Activated CD8-positive, alpha-beta memory T cell treated with anti-CD3 and anti-CD28 coated beads, Interleukin-2, amount 50 U/mL, for 48 hours (primary cell): Measurements from ENCODE around the gene TM4SF4.

Experiments
- DNase-seq: peaks from one replicate; pipeline ENCODE4 v3.0.0-alpha.2; 2020

Gene TM4SF4

GRCh38 chr3:149515249-149515648 lies 40.8 kb downstream of the TM4SF4 start:
- DNase-seq: no peak

- DNase-seq: no peak
Measured at GRCh38 chr3:149516920-149517319, 42.4 kb downstream of the TM4SF4 start.

- no peak for DNase-seq
Measured at GRCh38 chr3:149519912-149520311, 45.4 kb downstream of the TM4SF4 start.

DNA sequence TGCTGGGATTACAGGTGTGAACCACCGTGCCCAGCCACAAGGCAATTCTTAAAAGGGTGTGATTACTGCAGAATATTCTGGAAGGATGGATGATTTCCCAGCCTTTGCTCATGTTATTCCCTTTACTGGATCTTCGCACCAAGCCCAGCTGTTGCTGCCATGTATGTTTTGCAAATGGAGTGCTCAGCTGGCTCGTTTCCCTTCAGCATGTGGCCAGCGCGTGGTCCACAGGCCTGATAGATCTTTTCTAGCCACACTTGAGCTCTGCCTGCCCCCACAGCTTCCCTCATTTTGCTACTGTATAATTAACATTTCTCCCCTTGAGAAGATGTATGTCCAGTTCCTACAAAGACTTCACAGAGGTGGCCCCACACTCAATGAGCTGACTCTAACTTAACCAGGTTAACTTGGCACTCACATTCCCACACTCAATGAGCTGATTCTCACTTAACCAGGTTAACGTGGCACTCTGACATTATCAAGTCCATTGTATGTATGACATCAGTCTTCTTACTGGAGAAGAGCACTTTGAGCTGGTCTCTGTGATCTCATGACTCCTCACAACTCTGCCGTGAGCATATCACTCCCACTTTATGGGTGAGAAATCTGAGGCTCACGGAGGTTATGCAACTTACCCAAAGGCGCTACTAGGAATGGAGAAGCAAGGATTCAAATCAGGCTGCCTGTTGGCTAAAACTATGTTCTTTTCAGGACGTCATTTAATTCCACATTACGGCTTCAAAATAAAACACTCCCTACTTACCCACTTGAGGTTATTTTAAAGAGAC lies 49.2 kb downstream of the TM4SF4 start:
- no peak for DNase-seq

GRCh38 chr3:149527531-149528339 lies 53.2 kb downstream of the TM4SF4 start:
- no peak for DNase-seq

DNA sequence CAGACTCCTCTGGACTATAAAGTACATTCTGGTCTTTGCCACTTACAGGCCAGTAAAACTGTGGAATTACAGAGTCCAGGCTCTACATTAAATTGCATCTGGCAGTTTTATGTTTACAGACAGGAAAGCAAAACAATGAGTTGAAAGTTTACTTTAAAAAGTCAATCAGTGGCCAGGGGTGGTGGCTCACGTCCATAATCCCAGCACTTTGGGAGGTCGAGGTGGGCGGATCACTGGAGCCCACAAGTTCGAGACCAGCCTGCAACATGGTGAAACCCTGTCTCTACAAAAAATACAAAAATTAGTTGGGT lies 53.8 kb downstream of the TM4SF4 start:
- no peak for DNase-seq

DNA sequence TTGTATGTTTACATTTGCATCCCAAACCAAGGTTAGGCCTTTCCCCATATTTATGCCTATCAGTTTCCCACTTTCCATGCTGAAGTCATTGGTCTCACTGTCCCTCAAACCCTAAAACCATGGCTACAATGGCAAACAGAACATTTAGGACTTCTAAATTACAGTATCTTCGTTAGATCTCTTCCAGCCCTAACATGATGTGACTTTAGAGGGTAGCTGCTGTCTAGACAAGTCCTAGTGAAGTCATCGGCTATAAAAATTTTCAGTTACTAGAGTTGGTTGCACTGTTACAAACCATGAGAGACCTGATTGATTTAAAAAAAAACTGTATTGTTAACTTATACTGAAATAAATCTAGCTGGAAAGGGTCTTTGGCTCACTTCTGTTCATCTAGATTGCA lies 54.6 kb downstream of the TM4SF4 start:
- no peak for DNase-seq

GRCh38 chr3:149532489-149533180 lies 58.1 kb downstream of the TM4SF4 start:
- no peak for DNase-seq

DNA sequence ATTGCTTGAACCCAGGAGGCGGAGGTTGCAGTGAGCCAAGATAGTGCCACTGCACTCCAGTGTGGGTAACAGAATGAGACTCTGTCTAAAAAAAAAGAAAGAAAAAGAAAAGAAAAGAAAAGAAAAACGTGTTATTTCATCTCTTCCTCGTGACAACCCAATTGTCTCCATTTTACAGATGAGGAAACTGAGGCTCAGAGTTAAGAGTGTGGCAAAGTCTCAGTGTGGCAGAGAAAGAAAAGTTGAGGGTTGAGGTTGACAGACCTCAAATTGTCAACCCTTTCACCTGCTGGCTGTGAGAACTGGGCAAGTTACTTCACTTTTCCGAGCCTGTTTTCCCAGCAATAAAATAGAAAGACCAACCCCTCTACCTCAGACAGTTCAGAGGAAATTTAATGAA lies 59.6 kb downstream of the TM4SF4 start:
- DNase-seq: no peak

DNA sequence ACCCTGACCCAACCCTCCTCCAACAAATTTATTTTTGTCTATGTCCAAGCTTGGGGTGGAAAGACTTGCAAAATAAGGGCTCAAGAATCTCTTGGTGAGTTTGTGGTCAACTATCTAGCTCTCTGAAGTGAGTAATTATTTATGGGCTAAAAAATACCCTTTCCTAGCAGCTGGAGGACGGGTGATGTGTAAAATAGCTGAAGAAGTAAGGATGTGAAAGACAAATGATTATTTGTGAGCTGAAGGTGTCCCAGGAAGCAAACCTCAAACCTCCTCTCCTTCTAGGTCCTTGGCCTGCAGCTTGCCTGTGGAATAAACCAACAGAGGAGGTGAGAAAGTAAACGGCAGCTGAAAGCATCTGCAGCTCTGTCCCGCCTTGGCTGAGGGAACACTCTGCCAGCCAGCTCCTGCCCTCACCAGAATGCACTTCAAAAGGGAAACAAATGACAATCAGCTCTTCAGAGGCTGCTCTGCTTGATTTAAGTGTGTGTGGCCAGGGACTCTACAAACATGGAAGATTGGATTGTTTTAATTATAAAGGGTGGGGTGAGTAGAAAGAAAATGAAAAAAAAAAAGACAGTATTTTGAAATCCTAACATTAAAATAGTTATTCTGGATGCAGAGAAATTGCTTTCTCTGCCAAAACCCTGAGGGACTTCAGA lies 60.3 kb downstream of the TM4SF4 start:
- DNase-seq: no peak

- no peak for DNase-seq
Measured at GRCh38 chr3:149535333-149535685, 60.8 kb downstream of the TM4SF4 start.

GRCh38 chr3:149536429-149536828 lies 61.9 kb downstream of the TM4SF4 start:
- no peak for DNase-seq

DNA sequence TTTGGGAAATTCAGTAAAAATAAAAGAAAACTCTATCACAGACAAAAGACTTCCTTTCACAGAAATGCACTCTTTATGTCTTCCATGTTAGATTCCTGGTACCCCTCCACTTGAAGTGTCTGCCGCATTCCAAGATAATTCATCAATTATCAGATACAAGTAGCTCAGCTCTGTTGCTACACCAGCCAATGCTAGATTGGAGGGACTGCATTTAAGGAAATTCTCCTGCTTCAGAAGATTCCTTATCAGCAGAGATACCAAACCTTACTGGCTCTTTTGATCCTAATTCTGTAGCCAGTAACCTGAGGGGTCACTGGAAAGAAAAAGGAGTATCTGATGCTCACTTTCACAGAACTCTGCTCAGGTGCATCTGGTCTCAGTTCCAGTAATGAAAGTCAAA lies 63.9 kb downstream of the TM4SF4 start:
- DNase-seq: no peak

- DNase-seq: no peak
Measured at GRCh38 chr3:149541091-149541491, 66.6 kb downstream of the TM4SF4 start.

DNA sequence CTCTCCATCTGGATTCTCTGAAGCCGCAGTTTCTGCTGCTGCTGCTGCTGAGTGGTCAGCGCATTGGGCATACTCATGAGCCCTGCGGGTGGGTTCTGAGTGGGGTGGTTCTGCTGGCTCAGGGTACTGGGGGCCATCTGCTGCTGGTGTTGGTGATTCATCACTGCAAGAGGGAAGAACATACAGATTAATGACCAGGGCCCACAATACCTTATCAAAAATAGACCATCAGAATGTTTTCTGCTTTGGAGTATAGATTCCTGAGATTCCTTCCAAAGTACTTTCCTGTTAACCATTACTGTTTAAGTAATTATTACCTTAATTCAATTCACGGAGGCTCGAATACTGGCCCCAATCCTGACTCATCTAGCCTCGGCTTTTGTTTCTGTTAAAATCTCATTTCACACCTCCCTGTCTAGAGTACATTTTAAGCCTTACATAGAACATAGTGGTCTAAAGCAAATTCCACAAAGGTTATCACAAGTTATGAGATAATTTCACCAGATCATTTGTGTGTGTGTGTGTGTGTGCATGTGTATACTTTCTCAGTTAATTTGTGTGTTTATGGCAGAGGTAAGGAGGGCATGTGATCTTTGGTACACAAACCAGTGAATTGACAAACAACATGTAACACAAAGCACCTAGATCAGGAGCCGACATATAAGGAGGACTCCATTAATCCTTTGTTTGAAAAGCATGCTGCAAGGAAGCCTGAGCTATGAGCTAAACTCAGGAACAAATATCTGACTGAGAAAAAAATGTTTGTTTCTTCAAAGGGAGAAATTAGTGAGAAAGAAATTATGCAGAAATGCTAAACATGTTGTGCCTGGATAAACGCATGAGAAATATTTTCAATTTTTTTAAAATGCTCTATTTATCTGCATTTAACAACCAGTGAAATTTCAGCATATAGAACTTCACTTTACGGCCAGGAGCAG lies 68.1 kb downstream of the TM4SF4 start:
- no peak for DNase-seq

- no peak for DNase-seq
Measured at GRCh38 chr3:149545049-149545448, 70.6 kb downstream of the TM4SF4 start.

DNA sequence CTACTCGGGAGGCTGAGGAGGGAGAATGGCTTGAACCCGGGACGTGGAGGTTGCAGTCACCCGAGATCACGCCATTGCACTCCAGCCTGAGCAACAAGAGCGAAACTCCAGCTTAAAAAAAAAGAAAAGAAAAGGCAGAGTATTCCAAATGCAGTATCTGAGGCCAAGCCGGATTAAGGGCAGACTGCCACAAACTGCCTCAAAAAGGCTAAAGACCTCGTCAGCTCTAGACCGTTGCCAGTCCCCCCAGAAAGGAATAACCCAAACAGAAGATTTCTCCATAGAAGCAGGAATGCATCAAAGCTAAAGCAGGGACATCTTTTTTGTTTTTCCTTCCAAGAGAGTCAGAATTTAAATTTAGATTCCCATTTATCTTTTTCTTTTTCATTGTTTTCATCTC lies 72.9 kb downstream of the TM4SF4 start:
- DNase-seq: no peak

GRCh38 chr3:149547954-149548668 lies 73.6 kb downstream of the TM4SF4 start:
- DNase-seq: no peak

GRCh38 chr3:149548669-149549065 lies 74.2 kb downstream of the TM4SF4 start:
- DNase-seq: no peak

DNA sequence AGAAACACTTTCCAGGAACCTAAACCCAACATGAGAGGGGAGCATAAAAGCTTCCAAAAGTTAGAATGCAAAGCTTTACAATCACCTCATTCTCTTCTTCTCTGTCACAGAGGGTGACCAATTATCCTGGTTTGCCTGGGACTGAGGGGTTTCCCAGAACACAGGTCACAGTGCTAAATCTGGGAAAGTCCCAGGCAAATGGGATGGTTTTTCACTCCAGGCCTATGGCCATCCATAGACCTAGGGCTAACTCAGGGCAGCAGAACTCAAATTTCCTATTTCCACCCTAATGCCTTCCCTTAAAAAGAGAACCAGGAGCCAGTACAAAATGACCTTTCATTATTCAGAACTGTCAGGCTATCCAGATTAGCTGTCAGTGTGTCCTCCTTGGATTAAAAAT lies 77.0 kb downstream of the TM4SF4 start:
- DNase-seq: no peak

- DNase-seq: no peak
Measured at GRCh38 chr3:149552700-149553099, 78.2 kb downstream of the TM4SF4 start.
